LNCaP clone FGC (cell line): ENCODE data around the gene MICAL2.

Experiments used
- DNase-seq: peaks from one replicate; pipeline ENCODE4 v3.0.0-alpha.2; 2011; ENCODE audit warnings: low read depth
- H3K4me3 ChIP-seq: 2 replicates; pipeline ENCODE4 v1.5.1; 2011; ENCODE audit warnings: mild to moderate bottlenecking, low read depth, low read length, control low read depth
- TF ChIP-seq, protein P1 (sequence below): IDR thresholded peaks from 2 replicates; pipeline ENCODE4 v1.5.1; 2012; ENCODE audit warnings: mild to moderate bottlenecking; ENCODE audit not compliant: control insufficient read depth, insufficient read depth; ENCODE audit errors: extremely low read depth

The MICAL2 gene

DNA sequence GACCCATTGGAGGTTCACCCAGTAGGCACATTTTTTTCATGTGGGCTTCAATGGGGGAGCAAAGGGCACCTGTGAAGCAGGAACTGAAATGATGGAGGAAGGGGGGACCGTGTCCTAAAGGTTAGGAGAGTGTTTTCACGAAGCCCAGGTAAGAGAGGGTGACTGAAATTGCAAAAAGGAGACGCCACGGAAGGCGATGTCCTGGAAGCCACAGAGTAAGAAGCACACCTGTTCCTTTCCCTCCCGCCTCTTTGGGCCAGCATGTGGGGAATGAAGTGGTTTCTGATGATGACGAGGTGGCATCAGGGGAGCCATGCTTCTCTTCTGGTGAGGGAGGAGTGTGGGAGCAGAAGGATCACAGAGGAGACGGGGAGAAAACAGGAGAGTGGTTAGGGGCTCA lies 37.0 kb upstream of the MICAL2 start:
- no peak for DNase-seq
- no peak overlapping the region for H3K4me3 ChIP-seq
- TF ChIP-seq, protein P1, sequence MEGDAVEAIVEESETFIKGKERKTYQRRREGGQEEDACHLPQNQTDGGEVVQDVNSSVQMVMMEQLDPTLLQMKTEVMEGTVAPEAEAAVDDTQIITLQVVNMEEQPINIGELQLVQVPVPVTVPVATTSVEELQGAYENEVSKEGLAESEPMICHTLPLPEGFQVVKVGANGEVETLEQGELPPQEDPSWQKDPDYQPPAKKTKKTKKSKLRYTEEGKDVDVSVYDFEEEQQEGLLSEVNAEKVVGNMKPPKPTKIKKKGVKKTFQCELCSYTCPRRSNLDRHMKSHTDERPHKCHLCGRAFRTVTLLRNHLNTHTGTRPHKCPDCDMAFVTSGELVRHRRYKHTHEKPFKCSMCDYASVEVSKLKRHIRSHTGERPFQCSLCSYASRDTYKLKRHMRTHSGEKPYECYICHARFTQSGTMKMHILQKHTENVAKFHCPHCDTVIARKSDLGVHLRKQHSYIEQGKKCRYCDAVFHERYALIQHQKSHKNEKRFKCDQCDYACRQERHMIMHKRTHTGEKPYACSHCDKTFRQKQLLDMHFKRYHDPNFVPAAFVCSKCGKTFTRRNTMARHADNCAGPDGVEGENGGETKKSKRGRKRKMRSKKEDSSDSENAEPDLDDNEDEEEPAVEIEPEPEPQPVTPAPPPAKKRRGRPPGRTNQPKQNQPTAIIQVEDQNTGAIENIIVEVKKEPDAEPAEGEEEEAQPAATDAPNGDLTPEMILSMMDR, result no peak

DNA sequence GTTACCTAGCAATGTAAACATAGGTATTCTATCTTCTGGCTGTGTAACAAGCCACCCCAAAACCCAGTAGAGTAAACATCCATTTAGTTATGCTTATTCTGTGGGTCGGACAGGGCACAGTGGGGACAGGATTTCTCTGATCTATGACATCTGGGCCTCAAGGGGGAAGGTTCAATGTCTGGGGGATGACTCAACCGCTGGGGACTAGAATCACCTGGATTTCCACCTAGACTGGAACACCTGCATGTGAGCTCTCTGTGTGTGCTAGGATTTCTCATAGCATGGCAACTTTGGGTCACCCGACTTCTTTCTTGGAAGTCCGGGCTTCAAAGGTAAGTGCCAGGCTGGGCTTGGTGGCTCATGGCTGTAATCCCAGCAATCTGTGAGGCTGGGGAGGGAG lies 36.5 kb upstream of the MICAL2 start:
- no peak for DNase-seq
- TF ChIP-seq, protein P1, result no peak
- H3K4me3 ChIP-seq, result no peak overlapping the region

DNA sequence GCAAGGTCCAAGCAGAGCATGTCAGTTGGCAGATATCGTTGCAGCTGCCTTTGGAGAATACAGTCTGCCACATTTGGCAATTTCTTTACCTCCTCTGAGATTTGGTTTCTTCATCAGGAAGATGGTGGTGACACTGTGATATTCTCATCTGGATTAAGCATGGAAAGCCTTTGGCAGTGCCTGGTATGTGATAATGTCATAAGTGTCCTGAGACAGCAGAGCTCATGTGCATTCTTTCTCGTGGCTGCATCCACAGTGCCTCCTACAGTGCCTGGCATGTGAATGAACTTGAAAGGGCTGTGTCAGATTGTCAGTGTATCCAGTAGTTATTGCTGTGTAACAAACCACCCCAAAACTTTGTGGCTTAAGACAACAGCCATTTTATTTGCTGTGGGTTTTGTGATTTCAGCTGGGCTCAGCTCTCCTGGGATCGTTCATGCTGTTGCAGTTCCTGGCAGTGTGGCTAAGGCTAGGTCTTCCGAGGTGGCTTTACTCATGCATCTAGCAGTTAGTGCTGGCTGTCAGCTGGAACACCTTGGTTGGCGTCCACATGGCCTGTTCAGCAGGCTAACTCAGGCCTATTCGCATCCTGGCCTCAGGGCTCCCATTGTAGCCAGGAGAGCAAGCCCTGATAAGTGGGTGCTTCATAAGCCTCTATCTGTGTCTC lies 35.7 kb upstream of the MICAL2 start:
- H3K4me3 ChIP-seq, result no peak overlapping the region
- no peak for DNase-seq
- TF ChIP-seq, protein P1, result no peak

DNA sequence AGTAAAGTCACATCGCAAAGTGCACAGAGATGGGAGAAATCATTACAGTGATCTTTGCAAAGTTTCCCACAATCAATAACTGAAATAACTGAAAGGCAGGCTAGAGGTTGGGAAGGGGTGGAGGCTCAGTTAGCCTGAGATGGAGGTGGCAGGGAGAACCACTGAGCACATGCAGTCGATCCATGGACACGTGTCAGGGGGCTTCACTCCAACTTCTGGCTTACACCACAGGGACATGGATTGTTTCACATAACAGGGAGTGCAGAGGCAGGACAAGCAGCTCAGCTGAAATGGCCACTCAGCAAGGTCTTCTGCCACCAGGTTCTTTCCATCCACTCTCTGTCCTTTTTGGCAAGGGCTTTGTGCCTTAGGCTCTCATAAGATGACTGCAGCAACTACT lies 35.1 kb upstream of the MICAL2 start:
- DNase-seq, result no peak
- no peak overlapping the region for H3K4me3 ChIP-seq
- TF ChIP-seq, protein P1, result no peak

DNA sequence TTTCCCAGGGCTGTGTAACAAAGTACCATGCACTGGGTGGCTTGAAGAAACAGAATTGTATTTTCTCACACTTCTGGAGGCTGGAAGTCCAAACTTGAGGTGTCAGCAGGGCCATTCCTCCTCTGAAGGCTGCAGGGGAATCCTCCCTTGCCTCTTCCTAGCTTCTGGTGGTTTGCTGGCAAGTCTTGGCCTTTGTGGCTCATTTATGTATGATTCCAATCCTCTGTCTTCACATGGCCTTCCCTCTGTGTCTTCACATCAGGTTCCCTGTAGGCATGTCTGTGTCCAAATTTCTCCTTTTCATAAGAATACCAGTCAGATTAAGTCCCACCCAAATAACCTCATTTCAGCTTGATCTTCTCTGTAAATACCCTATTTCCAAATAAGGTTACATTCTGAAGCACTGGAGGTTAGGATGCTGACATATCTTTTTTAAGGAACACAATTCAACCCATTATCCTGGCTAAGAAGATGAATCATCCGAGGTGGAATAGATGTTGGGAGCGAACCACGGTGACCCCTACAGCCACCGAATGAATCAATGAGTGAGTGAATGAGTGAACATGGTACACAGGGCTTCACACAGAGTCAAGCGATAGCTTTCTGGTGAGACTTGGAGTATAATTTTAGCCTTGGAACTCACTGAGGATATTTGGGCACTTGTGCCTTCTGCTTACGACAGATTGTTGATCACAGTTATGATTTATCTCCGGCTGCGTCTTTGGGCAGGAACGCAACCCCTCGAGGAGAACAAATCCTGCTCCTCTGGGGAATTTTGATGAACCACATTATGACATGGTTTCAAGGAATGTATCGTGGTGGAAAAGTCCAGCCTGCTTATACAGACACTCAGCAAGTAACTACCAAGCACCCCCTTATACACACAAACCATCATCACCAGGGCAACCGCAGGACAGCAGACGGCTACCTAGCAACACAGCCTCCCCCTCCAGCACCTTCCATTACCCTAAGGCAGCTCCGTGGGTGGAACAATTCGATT lies 34.3 kb upstream of the MICAL2 start:
- DNase-seq, result no peak
- TF ChIP-seq, protein P1, result no peak
- no peak overlapping the region for H3K4me3 ChIP-seq

DNA sequence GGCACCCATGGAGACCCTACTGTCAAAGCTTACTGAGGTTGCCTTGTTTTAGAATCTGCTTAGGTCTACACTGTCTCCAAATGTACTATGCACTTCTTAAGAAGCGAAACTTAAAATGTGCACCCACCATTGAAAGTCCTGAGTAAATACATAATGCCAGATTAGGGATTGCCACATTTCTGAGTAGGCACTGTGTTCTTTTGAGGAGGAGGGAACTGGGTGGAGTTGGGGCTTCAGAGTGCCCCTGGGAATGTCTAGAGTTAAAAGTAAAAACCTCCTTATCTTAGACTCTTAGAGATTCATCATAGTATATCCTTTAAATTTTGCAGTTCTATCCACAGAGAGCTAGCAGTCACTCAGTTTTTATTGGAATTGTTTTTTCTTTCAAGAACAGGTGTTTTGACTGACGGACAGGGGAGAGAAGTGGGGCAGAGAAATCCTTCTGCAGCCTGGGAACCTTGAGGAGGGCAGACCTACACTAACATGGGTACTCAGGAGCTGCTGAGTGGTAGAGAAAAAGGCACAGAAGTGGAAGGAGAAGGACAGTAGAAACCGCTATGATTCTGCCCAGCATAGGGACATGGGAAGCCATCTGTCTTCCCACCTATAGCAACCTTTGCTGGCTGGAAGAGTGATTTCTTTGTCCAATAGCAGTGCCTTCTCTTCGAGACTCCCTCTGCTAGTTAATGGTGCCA lies 33.4 kb upstream of the MICAL2 start:
- no peak for DNase-seq
- TF ChIP-seq, protein P1, result no peak
- no peak overlapping the region for H3K4me3 ChIP-seq
